ENCODE results near the gene MAP4K4. TPM values are rescaled to one million over a fixed set of nuclear protein-coding genes. Genes with fewer than 3 reads are reported as not detected.

The MAP4K4 gene
- polyA plus RNA-seq, 1 experiment: 53.5 TPM

DNA sequence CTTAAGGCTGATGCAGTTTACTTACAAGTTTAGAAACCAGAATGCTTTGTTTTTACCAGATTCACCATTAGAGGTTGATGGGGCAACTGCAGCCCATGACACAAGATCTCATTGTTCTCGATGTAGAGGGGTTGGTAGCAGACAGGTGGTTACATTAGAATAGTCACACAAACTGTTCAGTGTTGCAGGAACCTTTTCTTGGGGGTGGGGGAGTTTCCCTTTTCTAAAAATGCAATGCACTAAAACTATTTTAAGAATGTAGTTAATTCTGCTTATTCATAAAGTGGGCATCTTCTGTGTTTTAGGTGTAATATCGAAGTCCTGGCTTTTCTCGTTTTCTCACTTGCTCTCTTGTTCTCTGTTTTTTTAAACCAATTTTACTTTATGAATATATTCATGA is 194.9 kb downstream of the MAP4K4 start:
- DNase-seq (ENCODE audit: low read depth): no peak
- TF ChIP-seq, protein P1, sequence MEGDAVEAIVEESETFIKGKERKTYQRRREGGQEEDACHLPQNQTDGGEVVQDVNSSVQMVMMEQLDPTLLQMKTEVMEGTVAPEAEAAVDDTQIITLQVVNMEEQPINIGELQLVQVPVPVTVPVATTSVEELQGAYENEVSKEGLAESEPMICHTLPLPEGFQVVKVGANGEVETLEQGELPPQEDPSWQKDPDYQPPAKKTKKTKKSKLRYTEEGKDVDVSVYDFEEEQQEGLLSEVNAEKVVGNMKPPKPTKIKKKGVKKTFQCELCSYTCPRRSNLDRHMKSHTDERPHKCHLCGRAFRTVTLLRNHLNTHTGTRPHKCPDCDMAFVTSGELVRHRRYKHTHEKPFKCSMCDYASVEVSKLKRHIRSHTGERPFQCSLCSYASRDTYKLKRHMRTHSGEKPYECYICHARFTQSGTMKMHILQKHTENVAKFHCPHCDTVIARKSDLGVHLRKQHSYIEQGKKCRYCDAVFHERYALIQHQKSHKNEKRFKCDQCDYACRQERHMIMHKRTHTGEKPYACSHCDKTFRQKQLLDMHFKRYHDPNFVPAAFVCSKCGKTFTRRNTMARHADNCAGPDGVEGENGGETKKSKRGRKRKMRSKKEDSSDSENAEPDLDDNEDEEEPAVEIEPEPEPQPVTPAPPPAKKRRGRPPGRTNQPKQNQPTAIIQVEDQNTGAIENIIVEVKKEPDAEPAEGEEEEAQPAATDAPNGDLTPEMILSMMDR (IDR thresholded peaks at IDR 0.05; ENCODE audit: insufficient read depth, low read depth, low read length): no peak

DNA sequence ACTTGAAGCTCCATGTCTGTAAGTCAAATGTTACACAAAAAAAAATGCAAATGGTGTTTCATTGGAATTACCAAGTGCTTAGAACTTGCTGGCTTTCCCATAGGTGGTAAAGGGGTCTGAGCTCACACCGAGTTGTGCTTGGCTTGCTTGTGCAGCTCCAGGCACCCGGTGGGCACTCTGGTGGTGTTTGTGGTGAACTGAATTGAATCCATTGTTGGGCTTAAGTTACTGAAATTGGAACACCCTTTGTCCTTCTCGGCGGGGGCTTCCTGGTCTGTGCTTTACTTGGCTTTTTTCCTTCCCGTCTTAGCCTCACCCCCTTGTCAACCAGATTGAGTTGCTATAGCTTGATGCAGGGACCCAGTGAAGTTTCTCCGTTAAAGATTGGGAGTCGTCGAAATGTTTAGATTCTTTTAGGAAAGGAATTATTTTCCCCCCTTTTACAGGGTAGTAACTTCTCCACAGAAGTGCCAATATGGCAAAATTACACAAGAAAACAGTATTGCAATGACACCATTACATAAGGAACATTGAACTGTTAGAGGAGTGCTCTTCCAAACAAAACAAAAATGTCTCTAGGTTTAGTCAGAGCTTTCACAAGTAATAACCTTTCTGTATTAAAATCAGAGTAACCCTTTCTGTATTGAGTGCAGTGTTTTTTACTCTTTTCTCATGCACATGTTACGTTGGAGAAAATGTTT is 196.3 kb downstream of the MAP4K4 start:
- ChIA-PET POLR2A (no interaction called here), CTCF (interaction anchor here (1.0 to 3.9 kb wide), 5 partner anchors 10 to 552 kb away, joined by 3 to 28 read pairs (median 4); no protein-coding TSS in a partner anchor)
- TF ChIP-seq, protein P1 (IDR thresholded peaks at IDR 0.05; ENCODE audit: insufficient read depth, low read depth, low read length): no peak
- DNase-seq (ENCODE audit: low read depth): no peak
- Histone ChIP-seq H3K4me3 (ENCODE audit: low read depth, low read length) (no peak overlapping the region), H3K27me3 (ENCODE audit: control insufficient read depth, insufficient read depth, low read length) (no peaks in the 10 kb centered on the region), H3K36me3 (ENCODE audit: control insufficient read depth, insufficient read depth, low read length) (peaks cover 18% of the 10 kb centered on the region)

More for the DNA sequence above, 194.9 kb downstream of the MAP4K4 start:
- ChIA-PET POLR2A (no interaction called here), CTCF (interaction anchor here (3.9 kb wide), 1 partner anchor 9 kb away, joined by 28 read pairs; no protein-coding TSS in a partner anchor)
- Histone ChIP-seq H3K27me3 (ENCODE audit: control insufficient read depth, insufficient read depth, low read length) (no peaks in the 10 kb centered on the region), H3K36me3 (ENCODE audit: control insufficient read depth, insufficient read depth, low read length) (peaks cover 20% of the 10 kb centered on the region), H3K4me3 (ENCODE audit: low read depth, low read length) (no peak overlapping the region)

DNA sequence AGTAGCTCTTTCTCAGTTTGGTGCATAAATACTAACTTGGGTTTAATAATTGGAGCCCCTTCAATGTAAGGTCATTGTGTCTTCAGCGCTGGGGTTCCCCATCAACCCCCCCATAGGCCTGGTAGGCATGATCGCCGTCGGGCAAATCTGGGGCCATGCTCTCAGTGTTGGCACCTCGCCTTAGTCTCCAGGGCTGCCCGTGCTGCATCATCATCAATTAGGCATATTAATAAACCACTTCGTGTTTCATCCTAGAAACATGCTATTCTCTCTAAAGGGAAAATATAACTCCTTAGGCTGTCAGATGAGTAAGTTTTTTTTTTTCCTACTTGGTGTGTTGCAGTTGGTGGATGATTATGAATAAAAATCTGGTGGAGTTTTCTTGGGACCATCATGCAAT is 197.5 kb downstream of the MAP4K4 start:
- ChIA-PET CTCF (interaction anchor here (1.0 to 3.9 kb wide), 4 partner anchors 11 to 553 kb away, joined by 3 to 28 read pairs (median 4); no protein-coding TSS in a partner anchor), POLR2A (no interaction called here)
- Histone ChIP-seq H3K4me3 (ENCODE audit: low read depth, low read length) (no peak overlapping the region), H3K27me3 (ENCODE audit: control insufficient read depth, insufficient read depth, low read length) (no peaks in the 10 kb centered on the region), H3K36me3 (ENCODE audit: control insufficient read depth, insufficient read depth, low read length) (peaks cover 11% of the 10 kb centered on the region)
- no peak for DNase-seq (ENCODE audit: low read depth)
- TF ChIP-seq, protein P1 (IDR thresholded peaks at IDR 0.05; ENCODE audit: insufficient read depth, low read depth, low read length): no peak

DNA sequence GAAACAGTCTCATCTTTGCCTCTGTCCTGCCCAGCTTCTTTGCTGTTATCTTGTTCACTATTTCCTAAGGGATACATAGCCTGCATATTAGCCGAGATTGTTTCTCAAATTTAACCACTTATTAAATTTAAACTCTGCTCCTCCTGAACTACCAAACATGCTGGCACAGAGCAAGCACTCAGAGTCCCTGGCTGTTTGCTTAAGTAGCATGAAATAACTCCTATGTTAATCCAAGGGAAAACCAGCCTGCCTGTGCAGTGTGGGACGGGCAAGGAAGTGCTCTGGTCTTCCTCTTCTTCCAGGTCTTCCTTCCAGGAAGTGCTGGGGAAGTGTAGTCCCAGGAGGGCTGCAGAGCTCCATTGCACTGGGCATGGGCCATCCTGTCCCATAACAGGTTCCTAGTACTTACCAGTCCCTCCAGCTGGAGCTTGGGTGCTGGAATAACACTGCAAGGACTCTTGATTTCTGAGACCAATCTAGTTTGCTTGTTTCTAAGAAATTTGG is 198.4 kb downstream of the MAP4K4 start:
- H3K36me3 ChIP-seq (ENCODE audit: control insufficient read depth, insufficient read depth, low read length): peaks cover 10% of the 10 kb centered on the region
- CTCF ChIA-PET: interaction anchor here (1.0 to 3.9 kb wide), 5 partner anchors 12 to 124 kb away, joined by 4 to 28 read pairs (median 4); no protein-coding TSS in a partner anchor
- TF ChIP-seq, protein P1 (IDR thresholded peaks at IDR 0.05; ENCODE audit: insufficient read depth, low read depth, low read length): no peak

DNA sequence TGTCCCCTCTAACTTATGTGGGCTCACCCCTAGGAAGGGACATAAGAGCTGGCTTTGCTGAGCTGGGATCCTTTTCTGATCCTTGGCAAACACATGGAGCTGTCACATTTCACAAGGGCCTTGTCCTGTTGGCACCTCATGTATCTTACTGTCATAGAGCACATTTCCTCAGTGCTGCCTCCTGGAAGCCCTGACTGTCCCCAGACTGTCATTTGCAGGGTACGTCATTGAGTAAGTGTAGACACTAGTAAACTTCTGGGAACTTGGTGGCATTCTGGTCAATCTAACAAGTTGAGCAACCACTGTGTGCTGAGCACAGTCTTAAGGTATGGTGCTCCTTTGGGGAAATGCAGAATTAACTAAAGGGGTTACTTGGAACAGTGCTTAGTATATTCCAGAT is 199.8 kb downstream of the MAP4K4 start:
- TF ChIP-seq, protein P1 (IDR thresholded peaks at IDR 0.05; ENCODE audit: insufficient read depth, low read depth, low read length): no peak
- no peaks in the 10 kb centered on the region for H3K27me3 ChIP-seq (ENCODE audit: control insufficient read depth, insufficient read depth, low read length)
- H3K36me3 ChIP-seq (ENCODE audit: control insufficient read depth, insufficient read depth, low read length): peaks cover 5% of the 10 kb centered on the region
- ChIA-PET CTCF (interaction anchor here (1.1 to 1.3 kb wide), 2 partner anchors 74 to 109 kb away, joined by 3 to 4 read pairs; no protein-coding TSS in a partner anchor), POLR2A (no interaction called here)
- no peak overlapping the region for H3K4me3 ChIP-seq (ENCODE audit: low read depth, low read length)
- no peak for DNase-seq (ENCODE audit: low read depth)

More for the DNA sequence above, 198.4 kb downstream of the MAP4K4 start:
- no peak for DNase-seq (ENCODE audit: low read depth)
- Histone ChIP-seq H3K27me3 (ENCODE audit: control insufficient read depth, insufficient read depth, low read length) (no peaks in the 10 kb centered on the region), H3K4me3 (ENCODE audit: low read depth, low read length) (no peak overlapping the region)
- POLR2A ChIA-PET: interaction anchor here (0.7 kb wide), 1 partner anchor 186 kb away, joined by 7 read pairs; no protein-coding TSS in a partner anchor

Measured in BJ (cell line).